ENCODE results near the gene PET100.

Gene PET100

DNA sequence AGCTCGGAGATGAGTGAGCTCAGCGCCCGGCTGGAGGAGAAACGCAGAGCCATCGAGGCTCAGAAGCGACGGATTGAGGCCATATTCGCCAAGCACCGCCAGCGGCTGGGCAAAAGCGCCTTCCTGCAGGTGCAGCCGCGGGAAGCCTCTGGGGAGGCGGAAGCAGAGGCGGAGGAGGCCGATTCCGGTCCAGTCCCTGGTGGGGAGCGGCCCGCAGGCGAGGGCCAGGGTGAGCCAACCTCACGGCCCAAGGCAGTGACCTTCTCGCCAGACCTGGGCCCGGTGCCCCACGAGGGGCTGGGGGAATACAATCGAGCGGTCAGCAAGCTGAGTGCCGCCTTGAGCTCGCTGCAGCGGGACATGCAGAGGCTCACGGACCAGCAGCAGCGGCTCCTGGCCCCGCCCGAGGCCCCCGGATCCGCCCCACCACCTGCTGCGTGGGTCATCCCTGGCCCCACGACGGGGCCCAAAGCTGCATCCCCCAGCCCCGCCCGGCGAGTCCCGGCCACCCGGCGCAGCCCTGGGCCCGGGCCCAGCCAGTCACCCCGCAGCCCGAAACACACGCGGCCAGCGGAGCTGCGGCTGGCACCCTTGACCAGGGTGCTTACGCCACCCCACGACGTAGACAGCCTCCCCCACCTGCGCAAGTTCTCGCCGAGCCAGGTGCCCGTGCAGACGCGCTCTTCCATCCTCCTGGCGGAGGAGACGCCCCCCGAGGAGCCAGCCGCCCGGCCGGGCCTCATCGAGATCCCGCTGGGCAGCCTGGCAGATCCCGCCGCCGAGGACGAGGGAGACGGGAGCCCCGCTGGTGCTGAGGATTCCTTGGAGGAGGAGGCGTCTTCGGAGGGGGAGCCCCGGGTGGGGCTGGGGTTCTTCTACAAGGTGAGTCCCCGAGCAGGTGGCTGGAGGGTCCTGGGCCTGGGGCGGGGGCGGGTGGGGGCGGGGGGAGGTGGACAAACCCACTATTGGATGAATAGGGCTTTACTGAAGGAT is 17.0 kb upstream of the PET100 start:
- no peak for DNase-seq (ENCODE audit: low read depth, low spot score)

DNA sequence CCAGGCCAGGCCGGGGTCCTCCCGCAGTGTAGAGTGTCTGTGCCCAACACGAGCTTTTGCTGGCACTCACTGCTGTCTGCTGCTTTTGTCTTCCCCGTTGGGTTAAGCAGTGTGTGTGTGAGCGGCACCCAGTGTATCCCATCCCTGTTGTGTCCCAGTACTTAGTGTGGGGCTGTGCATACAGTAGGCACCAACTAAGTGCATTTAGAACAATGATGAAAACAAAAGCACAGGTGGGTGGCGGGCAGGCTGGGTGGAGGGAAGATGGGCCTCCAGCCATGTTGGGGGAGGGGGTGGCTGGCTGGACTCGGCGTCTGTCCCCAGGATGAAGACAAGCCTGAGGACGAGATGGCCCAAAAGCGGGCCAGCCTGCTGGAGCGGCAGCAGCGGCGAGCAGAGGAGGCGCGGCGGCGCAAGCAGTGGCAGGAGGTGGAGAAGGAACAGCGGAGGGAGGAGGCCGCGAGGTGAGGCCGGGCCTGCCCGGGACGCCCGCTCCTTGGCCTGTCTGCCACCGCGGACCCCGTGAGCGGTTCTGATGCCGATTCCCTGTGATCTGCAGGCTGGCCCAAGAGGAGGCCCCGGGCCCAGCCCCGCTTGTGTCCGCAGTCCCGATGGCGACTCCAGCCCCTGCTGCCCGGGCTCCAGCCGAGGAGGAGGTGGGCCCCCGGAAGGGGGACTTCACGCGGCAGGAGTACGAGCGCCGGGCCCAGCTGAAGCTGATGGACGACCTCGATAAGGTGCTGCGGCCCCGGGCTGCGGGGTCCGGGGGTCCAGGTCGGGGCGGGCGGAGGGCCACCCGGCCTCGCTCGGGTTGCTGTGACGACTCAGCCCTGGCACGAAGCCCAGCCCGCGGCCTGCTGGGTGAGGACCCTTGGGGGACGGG is 14.5 kb upstream of the PET100 start:
- no peak for DNase-seq (ENCODE audit: low read depth, low spot score)

DNA sequence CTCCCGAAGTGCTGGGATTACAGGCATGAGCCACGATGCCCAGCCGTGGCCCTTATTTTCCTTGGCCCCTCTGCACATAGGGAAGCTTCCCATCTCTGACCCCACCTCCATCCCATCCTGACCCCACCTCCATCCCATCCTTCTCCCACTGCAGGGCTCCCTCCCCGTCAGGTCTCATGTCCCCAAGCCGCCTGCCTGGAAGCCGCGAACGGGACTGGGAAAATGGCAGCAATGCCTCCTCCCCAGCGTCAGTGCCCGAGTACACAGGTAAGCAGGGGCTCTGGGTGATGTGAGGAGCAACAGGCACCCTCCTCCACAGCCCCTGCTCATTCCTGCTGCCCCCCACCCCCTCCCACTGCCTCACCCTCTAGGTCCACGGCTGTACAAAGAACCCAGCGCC is 12.4 kb upstream of the PET100 start:
- DNase-seq (ENCODE audit: low read depth, low spot score) = no peak

DNA sequence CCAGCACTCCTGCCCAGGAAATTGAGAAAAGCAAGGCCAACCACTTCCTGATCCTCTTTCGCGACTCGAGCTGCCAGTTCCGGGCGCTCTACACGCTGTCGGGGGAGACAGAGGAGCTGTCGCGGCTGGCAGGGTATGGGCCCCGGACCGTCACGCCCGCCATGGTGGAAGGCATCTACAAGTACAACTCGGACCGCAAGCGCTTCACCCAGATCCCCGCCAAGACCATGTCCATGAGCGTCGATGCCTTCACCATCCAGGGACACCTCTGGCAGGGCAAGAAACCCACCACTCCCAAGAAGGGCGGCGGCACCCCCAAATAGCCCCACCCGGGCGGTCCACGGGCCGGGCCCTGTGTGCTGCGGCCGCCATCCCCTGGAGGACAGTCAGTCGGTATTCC is 11.9 kb upstream of the PET100 start:
- DNase-seq (ENCODE audit: low read depth, low spot score) = no peak

DNA sequence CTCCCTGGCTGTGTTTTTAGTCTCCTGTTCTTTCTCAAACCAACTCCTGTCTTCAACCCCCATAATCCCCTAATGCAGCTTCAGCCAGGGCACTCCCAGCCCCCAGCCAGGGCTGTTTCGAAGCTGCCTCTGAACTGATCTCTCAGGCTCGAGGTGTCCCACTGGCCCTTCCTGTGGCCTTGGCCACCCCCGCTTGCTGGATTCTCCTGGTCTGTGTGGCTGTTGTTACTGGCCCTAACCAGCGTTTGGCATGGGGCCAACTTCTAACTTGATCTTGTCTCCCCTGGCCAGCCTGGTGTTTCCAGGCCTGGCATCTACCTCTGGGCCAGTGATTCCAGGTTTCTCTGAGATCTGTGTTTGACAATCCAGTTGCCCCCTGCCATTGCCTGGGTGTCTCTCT is 11.2 kb upstream of the PET100 start:
- no peak for DNase-seq (ENCODE audit: low read depth, low spot score)

DNA sequence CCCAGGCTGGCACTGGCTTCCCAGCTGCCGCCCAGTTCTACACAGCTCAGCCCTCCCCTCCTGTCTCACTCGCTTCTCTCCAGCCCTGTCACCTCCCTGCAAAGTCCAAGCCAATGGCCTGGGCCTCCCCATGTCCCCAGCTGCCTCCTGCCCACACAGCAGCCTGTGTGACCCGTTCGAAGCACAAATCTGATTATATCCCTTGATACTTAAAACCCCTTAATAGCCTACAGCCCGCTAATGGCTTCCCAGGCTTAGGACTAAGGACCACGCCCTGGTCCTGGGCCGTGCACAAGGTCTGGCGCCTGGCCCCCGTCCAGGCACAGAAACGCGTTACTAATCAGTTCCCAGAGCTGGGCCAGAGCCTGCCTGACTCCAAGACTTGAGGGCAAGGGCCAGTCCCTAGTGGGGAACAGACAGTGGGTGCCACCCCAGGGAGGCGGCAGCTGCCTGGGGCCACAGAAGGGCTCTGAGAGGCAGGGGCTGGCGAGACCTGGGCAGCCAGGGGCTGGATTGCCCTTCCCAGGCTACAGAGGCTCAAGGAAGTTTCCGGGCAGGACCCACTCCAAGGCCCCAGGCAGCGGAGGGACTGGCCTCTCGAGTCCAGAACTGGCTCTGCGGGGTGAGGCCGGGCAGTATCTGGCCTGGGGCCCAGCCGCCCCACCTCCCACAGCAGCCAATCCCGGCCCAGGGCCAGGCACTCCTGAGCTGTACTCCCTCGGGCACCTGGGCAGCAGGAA is 10.7 kb upstream of the PET100 start:
- DNase-seq (ENCODE audit: low read depth, low spot score) = no peak

DNA sequence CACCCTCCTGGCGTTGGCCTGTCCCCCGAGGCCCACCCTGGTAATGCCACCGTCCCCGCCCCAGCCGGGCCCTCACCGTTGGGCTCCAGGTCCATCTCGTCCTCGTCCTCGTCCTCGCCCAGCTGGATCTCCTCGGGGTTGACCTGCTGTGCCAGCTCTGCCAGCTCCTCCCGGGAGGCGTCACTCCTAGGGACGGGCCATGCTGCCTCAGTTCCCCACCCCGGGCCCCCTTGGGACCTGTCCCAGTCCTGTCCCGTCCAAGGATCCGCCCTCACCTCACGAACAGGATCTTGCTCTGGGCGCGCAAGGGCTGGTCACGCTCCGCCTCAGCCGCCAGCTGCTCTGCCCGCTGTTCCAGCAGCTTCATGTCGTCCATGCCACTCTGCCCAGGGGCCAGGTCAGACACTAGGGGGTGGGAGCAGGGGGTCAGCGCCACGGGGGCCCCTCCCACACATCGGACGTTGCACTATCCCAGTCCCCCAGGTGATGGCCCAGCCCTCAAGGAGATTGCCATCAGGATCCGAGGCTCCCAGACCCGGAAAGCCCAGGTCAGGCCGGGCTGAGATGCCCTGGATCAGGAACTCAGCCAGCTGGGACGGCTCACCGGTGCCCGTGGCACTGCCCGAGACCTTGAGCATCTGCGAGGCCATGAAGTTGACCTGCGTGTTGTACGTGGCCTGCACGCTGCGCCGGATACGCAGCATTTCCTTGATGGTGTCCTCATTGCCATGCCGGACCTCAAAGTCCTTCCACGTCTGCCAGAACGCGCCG is 9.7 kb upstream of the PET100 start:
- no peak for DNase-seq (ENCODE audit: low read depth, low spot score)

DNA sequence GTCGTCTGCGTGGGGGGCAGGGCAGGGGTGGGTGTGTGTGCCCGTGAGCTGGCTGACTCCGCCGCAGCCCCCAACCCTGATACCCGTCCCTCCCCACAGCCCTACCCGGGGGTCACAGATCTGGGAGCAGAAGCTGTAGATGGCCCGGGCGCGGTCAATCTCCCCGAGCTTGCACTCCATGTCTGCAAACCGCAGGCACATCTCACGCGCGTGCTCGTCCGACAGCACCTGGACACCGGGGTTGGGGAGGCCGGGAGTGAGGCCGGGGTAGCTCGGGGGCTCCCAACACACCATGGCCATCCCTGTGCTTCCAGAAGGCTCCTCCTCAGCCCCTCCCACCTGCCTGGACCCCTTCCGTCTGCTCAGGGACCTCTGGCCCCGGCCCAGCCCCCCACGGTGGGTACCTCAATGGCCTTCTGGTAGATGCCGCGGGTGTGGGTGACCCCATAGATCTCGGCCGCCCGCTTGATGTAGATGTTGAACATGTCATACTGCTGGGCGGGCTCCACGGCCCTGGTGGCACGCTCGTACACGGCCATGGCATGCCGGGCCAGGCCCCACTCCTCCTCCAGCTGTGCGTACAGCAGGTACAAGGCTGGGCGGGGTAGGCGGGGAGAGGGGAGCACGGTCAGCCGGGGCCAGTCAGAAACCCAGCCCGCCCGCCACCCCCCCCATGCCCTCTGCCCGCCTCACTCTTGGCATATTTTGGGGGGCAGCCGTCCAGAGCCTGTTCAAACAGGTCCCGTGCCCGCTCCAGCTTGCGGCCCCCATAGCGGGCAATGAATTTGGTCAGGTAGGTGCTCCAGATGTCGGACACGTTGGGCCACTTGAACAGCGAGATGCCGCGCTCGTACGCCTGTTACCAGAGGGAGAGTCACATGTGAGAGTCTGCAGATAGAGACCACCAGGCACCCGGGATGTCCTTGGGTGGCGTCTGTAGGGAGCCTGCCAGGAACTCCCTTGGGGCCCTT is 8.9 kb upstream of the PET100 start:
- DNase-seq (ENCODE audit: low read depth, low spot score) = no peak

DNA sequence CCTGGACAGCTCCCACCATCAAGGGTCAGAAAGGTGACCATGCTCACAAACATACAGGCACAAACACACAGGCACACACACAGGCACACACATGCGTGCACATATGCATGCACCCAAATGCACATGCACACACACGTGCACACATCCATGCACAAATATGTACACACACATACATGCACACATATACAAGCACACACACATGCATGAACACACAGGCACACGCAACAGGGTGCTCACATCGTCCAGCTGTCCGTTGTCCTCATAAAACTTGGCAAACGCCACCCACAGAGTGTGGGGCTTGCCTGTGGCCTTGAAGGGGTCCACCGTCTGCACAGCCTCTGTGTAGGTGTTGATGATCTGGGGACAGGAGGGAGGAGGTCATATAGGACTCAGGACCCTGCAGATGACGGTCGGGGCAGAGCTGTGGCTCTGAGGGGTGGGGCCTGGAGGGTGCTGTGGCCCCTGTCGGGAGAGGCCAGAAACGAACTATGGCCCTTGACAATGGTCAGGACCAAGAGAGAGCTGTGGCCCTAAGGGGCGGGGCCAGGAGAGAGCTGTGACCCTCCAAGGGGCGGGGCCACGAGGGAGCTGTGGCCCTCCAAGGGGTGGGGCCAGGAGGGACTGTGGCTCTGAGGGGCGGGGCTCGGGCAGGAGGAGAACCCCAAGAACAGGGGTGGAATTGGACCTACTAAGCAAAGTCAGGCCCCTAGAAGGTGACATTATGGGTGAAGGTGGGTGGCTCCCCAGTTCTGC is 6.5 kb upstream of the PET100 start:
- DNase-seq (ENCODE audit: low read depth, low spot score) = no peak

DNA sequence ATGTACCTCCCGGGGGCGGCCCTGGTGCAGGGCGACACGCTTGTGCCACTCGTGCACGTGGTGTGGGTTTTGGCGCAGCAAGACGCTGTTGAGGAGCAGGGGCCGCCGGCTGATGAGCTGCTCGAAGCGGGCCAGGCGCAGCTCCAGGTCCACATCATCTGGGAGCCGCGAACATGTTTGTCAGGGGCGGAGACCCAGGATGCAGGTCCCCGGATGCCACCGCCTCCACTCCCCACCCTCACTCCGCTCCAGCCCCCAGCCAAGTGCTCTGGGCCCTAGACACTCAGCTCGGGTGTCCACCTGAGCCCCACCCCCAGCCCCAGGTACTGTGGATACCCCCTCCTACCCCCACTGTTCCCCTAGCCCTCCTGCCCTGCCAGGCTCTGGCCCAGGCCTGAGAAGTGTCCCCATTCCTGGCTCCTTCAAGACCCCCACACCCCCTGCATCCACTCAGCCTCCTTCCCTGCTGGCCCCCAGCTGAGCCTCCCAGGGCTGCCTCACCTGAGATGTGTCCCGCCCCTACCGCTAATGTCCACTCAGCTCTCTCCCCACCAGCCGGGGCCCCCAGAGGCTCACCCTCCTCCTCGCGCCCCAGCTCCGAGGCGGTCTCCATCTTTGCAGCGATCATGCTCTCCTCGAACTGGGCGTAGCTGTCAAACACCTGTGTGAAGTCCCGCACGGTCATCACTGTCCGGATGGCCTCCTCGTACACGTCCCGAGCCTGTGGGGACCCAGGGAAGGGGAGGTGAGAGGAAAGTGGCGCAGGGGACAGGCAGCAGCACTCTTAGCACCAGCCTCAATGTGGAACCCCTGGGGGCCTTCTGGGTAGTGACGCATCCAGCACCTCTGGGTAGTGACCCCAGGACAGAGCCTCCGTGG is 5.6 kb upstream of the PET100 start:
- DNase-seq (ENCODE audit: low read depth, low spot score) = no peak

DNA sequence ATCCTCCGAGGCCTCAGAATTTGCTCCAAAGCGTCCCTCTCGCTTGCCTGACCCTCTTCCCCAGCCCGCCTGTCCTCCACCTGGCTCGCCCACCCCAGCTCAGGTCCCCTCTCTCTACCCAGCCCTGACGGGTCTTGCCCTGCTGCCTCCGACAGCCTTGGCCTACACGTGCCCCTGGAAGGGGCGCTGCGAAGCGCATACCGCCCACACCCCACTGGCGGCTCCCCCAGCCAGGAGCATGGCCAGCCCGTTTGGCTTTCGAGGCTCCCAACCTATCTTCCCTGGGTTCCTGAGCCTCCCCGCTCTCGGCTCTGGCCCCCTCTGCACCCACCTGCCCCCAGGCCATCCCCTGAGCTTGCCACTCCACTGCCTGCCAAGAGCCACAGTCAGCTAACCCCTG is 4.8 kb upstream of the PET100 start:
- no peak for DNase-seq (ENCODE audit: low read depth, low spot score)

DNA sequence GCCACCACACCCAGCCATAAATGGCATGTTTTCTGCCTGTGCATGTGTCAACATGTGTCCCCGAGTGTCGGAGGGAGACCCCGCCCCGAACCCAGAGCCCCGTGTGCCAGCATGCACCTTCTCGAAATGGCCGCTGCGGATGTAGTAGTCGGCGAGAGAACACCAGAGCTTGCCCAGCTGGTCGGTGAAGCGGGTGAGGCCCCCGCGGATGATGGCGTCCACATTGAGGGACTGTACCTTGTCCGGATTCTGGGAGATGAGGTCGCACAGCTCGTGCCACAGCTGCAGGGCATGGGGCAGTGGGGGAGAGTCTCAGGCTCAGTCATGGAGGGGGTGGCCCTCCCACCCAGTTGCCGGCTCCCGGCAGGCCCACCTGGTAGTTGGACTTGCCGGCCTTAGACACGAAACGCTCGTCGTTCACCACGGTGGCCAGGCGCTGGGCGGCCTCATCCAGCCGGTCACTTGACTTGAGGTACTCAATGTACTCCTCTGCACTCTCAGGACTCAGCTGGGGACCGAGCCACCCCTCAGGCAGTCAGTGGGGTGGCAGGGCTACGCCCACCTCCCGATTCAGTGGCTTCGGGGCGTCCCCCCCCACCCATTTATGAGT is 3.7 kb upstream of the PET100 start:
- no peak for DNase-seq (ENCODE audit: low read depth, low spot score)

DNA sequence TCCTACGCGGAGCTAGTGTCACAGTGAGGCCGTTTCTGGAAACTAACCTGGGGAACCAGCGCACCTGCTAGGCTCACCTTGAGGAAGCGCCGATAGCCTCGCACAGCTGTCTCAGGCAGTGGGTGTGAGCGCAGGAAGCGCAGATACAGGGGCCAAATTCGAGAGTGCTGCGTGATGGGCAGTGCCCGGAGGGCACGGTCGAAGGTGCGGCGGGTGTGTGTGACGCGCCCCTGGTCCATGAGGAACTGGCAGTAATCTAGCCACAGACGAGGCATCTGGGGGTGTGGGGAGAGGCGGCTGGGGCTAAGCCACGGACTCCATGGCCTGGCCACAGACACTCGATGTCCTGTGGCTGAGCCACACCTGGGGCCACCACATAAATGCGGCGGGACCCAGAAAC is 2.4 kb upstream of the PET100 start:
- DNase-seq (ENCODE audit: low read depth, low spot score) = no peak

DNA sequence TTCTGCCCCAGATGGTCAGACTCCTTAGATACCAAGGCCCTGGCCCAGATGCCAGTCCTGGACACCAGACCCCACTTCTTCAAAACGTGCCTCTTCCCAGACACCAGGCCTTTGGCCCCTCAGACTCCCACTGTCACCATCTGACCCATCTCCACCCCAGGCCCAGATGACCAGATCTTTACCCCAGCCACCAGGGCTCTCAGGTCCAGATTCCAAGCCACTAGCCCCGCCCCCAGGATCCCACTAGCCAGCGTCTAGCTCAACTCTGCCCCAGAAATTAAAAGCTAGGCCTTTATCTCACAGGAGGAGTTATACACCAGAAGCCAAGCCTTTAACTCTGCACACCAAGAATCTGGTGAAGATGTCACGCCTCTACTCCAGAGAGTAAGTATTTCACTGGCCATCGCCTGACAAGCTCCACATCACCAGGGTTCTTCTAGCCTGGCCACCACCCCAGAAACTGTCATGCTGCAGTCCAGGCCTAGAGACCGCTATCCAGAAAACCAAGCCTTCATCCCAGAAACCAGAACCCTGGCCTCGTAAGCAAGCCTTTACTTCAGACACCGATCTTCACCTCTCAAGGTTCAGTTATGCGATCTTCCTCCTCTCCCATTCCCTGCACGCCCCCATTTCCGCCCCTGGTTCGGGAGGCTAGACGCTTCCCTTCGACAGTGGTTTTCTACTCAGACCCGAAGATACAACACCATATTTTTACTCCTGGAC is 843 bp upstream of the PET100 start:
- no peak for DNase-seq (ENCODE audit: low read depth, low spot score)

DNA sequence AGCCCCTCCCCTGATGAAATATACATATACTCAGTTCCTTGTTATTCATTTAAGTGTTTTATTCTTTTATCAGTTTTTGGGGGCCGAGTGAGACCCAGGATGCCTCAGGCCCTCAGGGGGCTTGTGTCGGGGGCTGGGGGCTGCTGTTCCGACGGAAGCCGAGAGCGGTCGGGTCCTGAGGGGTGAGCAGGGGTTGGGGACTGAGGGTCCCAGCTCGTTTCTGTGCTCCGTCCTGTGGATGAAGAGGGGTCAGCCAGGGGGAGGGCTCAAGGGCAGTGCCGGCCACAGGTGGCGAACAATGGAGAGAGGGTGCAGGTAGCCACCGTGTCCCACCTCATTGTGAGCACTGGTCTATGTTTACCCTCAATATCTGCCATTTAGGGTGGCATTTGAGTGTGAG is 2.0 kb downstream of the PET100 start:
- no peak for DNase-seq (ENCODE audit: low read depth, low spot score)

DNA sequence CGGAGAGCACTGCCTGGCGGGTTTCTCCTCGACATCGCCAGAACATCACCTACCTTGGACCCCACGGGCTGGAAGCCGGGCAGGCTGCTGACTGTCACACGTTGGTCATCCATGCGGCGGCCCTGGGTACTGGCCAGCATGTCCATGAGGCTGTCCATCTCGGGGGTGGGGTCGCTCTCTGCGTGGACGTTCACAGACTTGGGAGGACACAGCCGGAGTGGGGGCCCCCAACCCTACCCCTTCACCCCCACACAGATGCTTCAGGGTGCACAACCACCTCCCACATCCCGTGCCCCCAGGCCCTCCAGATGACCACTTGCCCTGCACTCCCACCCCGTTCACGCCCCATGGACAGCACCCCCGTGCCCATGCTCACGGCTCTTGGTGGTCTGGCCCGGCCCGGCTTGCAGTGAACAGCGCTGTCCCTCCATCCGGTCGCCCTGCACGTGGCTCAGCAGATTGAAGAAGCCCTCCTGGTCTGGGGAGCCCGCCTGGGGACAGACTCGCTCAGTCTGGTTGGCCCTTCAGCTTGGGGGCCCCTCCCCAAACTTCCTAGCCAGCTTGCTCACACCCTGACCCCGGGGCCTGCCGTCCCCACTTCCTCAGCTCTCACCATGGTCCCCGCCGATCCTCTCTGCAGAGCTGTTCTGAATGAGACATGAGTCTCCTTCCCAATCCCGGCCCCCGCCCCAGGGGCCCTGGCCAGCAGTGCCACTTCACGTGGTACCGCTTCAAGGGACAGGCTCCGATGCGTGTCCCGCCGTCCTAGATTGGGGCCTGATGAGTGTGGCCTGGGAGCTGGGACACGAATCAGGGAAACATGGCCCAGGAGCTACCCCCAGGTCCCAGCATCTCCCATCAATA is 3.0 kb downstream of the PET100 start:
- no peak for DNase-seq (ENCODE audit: low read depth, low spot score)

Measured in activated CD4-positive, CD25-positive, alpha-beta regulatory T cell treated with anti-CD3 and anti-CD28 coated beads, Interleukin-2, amount 50 U/mL, for 16 hours (primary cell).